Testis (tissue), 2 donors: ENCODE measurements around the gene P2RX3.

Experiments
- POLR2A ChIP-seq: fragments of 450-650 bp; IDR thresholded peaks from one replicate; pipeline ENCODE4 v1.6.1; 2017; ENCODE audit warnings: antibody characterized with exemption, mild to moderate bottlenecking, moderate library complexity
- TF ChIP-seq, protein P1 (sequence below), 3 experiments: fragments of 450-650 bp in 2 of 3; fragments of 200-600 bp in 1 of 3; sonication (generic) in 1 of 3; IDR thresholded peaks; one replicate each; pipeline ENCODE4 v1.5.1; 2016 to 2019; ENCODE audit warnings: antibody characterized with exemption in 3 of 3, mild to moderate bottlenecking in 2 of 3, moderate library complexity in 1 of 3

DNA sequence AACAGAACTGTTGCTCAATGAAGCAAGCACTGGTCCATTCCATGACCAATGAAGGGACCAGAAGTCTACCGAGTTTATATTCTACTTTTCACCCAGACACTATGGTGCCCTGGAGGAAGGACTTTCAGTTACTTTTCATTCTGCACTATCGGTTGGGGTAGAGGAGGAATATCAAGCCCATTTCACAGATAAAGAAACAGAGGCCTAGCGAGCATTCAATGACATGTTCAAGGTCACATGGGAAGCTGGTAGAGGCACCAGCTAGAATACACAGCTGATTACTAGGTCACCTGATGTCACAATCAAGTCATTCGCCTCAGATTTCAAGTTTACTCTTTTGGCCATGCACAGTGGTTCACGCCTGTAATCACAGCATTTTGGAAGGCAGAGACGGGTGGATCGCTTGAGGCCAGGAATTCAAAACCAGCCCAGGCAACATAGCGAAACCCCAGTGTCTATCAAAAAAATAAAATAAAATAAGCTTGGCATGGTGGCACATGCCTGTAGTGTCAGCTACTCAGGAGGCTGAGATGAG lies 69.9 kb downstream of the P2RX3 start:
- TF ChIP-seq, protein P1, sequence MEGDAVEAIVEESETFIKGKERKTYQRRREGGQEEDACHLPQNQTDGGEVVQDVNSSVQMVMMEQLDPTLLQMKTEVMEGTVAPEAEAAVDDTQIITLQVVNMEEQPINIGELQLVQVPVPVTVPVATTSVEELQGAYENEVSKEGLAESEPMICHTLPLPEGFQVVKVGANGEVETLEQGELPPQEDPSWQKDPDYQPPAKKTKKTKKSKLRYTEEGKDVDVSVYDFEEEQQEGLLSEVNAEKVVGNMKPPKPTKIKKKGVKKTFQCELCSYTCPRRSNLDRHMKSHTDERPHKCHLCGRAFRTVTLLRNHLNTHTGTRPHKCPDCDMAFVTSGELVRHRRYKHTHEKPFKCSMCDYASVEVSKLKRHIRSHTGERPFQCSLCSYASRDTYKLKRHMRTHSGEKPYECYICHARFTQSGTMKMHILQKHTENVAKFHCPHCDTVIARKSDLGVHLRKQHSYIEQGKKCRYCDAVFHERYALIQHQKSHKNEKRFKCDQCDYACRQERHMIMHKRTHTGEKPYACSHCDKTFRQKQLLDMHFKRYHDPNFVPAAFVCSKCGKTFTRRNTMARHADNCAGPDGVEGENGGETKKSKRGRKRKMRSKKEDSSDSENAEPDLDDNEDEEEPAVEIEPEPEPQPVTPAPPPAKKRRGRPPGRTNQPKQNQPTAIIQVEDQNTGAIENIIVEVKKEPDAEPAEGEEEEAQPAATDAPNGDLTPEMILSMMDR (IDR thresholded peaks at IDR 0.05): no peak
- no peak for TF ChIP-seq POLR2A
